GM19351 (cell line): ENCODE data around the gene NKAIN2.
"Not testable (repeated sequence)": the region's sequence is repeated elsewhere in the genome, so short reads cannot be mapped to it uniquely, and the experiment has no call there.

Experiments used
- ATAC-seq: cut with Tn5 transposase; IDR thresholded peaks from one replicate; pipeline ENCODE4 v1.9.1; 2021; ENCODE audit warnings: mild to moderate bottlenecking, moderate library complexity; ENCODE audit not compliant: unreplicated experiment

The NKAIN2 gene

DNA sequence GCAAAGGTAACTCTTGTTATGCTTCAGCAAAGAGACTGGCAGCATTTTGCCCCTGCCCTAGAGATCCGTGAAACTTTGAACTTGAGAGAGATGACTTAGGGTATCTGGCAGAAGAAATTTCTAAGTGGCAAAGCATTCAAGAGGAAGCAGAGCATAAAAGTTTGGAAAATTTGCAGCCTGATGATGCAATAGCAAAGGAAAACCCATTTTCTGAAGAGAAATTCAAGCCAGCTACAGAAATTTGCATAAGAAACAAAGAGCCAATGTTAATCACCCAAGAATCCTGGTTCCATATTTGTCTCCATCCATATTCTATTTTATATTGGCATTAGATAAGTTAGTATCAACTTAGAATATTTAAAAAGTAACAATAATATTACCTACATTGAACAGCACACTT, 934.1 kb downstream of the NKAIN2 start:
- ATAC-seq: not testable (repeated sequence)

- no peak for ATAC-seq
These were observed 934.8 kb downstream of the NKAIN2 start for GRCh38 chr6:124738482-124738881.

- no peak for ATAC-seq
These were observed 937.7 kb downstream of the NKAIN2 start for GRCh38 chr6:124741341-124741740.

DNA sequence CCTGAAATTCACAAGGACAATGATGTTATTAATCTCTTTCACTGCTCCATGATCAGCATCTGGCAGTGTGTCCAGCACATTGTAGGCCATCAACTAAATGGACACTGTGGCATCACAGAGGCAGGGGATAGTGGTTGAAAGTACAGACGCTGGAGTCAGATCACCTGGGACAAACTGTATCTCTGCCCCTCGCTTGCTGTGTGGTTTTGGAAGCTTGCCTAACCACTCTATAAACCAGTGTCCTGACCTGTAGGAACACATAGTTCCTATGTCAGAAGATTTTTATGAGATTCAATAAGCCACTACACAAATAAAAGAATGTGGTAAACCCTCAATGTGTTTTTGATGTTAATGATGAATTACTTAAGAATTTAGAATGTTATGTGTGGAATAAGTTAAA, 939.3 kb downstream of the NKAIN2 start:
- no peak for ATAC-seq

DNA sequence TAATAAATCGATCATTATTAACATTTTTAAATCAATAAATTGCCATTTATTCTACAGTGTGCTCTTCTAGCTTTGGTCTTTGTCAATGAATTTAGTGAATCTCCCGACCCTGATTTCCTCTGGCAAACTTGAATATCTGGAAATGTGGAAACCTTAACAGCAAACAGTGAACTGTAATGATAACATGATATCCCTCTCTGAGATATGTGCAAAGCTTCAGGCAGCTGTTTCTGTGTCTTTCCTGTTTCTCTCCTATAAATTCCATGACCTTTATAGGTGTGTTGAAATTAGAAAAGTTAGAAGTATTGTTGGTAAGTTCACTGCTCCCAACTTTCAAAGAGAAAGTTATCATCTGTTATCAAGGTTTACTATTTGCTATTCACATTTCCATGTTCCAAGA, 939.8 kb downstream of the NKAIN2 start:
- no peak for ATAC-seq

GRCh38 chr6:124747349-124747748, 943.7 kb downstream of the NKAIN2 start:
- no peak for ATAC-seq

DNA sequence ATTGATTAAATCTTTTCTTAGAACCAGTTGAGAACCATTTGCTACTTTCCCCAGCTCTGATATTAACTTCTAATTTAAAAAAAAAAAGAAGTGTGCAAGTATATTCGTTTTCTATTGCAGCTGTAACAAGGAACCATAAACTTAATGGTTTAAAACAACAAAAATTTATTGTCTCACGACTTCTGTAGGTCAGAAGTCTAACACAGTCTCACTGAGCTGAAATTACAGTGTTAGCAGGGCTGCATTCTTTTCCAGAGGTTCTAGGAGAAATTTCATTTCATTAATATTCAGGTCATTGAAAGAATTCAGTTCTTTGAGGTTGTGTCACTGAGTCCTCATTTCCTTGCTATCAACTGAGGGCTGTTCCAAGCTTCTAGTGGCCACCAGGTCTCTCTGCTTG, 945.1 kb downstream of the NKAIN2 start:
- no peak for ATAC-seq

DNA sequence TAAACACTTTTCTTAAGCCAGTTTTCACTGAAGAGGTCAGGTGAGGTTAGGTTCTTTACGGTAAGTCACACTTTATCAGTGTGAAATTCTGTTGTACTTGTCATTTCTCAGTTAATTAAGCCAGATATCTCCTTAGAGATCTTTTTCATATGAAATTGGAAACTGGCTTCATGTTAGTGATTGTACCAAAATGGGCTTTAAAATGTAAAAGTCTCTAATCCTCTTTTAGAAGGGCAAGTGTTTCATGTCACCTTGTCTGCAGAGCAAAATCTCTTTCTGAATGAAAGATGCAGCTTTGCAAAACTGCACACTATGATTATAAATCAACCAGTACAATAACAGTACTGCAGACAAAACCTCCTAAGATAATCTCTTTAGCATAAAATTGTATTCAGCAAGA, 949.3 kb downstream of the NKAIN2 start:
- ATAC-seq: no peak

- no peak for ATAC-seq
These were observed 950.0 kb downstream of the NKAIN2 start for GRCh38 chr6:124753562-124754105.

DNA sequence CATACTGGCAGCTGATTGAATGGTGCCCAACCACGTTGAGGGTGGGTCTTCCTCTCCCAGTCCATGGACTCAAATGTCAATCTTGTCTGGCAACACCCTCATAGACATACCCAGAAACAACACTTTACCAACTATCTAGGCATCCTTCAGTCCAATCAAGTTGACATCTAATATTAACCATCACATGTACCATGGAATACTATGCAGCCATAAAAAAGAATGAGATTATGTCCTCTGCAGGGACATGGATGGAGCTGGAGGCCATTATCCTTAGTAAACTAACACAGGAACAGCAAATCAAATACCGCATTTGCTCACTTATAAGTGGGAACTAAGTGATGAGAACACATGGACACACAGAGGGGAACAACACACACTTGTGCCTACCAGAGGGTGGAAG, 951.7 kb downstream of the NKAIN2 start:
- ATAC-seq: no peak

- no peak for ATAC-seq
These were observed 953.9 kb downstream of the NKAIN2 start for GRCh38 chr6:124757560-124757959.

GRCh38 chr6:124758663-124759062, 955.0 kb downstream of the NKAIN2 start:
- no peak for ATAC-seq

- ATAC-seq: no peak
These were observed 961.6 kb downstream of the NKAIN2 start for GRCh38 chr6:124765280-124765679.

DNA sequence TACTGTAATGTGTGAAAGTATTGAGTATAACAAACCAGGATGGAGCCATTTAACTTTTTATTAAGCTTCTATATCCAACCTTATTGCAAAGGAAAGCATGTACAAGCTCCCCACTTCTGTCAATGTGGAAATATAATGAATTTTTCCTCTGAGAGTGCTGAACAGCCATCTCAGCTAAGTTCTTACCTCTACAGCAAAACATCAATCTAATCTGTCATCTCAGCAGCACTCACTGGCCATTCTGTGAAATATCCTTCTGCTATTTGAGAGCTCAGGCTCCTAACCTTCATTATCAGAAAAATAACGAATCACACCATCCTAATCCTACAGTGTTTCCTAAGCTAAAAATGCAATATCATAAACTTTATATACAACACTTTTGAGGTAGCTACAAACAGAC, 964.6 kb downstream of the NKAIN2 start:
- no peak for ATAC-seq

DNA sequence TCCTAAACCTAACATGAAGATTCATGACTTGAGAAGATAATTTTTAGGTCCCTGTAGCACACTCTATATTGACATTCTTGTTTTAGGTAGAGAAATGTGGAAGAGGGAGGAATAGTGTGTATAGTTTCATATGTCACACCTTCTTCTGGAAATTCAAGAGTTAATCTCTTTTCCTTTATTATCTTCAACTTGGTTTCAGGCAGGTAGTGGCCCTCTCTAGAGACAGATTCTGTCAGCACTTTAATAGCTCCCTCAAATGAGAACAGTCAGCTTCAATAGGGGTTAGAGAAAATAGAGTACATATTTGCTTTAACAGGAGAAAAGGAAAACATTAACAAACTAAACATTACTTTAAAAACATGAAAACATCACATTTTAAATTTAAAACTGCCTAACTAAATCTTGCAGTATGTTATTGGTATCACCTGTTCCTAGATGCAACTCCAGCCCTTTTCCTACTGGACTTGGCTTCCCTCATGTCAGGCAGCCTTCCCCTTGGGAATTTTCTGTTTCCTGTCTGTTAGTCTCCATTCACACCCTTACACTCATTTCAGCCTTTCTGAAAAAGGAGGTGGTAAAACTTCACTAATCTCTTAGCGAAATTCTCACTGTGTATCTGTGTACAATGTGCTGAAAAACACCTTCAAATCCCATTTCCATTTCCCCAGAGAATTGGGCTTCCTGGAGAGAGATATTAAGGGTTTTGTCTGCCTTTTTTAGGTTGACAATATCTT, 966.3 kb downstream of the NKAIN2 start:
- ATAC-seq: no peak

- no peak for ATAC-seq
These were observed 967.1 kb downstream of the NKAIN2 start for GRCh38 chr6:124770784-124771183.

DNA sequence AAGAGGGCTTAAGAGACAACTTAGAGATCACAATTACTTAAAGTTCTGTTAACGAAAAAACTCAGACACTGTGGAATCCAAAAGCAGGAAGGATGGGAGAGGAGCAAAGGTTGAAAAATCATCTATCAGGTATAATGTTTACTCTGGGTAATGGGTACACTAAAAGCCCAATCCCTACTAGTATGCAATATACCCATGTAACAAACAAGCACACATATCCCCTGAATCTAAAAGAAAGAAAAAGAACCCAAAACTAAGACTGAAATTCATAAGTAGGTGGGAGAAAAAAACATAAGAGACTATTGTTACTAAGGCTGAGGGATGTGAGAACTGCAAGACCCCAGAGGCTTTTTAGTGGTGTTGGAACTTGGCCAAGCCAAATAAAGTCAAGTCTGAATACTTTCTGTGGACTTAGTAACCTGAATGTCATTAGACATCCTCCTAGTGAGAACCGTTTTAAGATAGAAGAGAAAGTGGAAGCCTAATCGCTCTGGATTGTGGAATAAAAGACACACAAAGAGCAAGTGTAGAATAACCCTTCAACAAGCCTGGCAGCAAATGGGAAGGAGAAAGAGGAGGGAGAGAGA, 969.2 kb downstream of the NKAIN2 start:
- no peak for ATAC-seq

- no peak for ATAC-seq
These were observed 971.5 kb downstream of the NKAIN2 start for GRCh38 chr6:124775121-124775520.

GRCh38 chr6:124777863-124778262, 974.2 kb downstream of the NKAIN2 start:
- ATAC-seq: no peak

- no peak for ATAC-seq
These were observed 977.0 kb downstream of the NKAIN2 start for GRCh38 chr6:124780623-124781022.

- no peak for ATAC-seq
These were observed 979.7 kb downstream of the NKAIN2 start for GRCh38 chr6:124783344-124783743.

DNA sequence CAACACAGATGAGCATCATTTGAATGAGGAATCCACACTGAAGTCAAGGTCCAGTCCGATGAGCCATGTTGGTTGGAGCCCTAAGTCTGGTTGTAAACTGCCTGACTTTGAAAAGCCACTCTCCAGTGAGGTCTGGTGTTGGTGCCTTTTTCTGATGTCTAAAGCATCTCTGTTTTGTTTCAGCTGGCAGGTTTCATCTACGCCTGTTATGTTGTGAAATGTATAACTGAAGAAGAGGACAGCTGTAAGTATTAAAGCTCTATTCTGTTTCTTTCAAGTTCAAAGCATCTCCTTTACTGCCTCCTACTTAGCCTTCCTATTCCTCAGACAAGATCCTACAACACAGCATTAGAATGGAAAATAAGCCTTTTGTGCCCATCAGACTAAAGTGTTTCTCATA, 987.5 kb downstream of the NKAIN2 start:
- no peak for ATAC-seq

DNA sequence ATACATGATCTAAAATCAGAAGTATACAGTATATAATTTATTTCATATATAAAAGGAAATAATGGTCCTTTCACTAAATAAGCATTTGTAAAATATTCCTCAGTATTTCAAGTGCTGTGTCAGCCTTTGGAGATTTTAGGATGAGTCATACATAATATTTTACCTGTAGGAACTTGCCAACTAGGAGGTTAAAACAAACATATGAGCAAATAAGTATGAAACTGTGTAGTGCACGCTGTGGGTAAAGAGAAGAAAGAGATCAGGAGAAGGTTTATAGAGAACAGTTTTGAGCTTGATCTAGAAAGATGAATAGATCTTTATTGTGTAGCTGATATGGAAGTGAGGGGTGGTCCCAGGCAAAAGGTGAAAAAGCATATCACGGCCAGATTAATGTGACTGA, 988.7 kb downstream of the NKAIN2 start:
- ATAC-seq: no peak
